T-helper 1 cell treated with Interleukin-12 subunit alpha and Interleukin-12 subunit beta and Interleukin-4 antibody, amounts not matched to agents 30 μg/mL and 1 μg/mL, for 36 hours (primary cell): ENCODE results near the gene MYB.
"Not testable (repeated sequence)": the region's sequence is repeated elsewhere in the genome, so short reads cannot be mapped to it uniquely, and the experiment has no call there.

Source experiments
- H3K27ac Mint-ChIP-seq: one replicate; pipeline ENCODE4 v1.8.0; 2021; ENCODE audit warnings: mild to moderate bottlenecking, mixed read lengths
- H3K27me3 Mint-ChIP-seq: one replicate; pipeline ENCODE4 v1.8.0; 2021; ENCODE audit warnings: low read depth, mixed read lengths
- H3K36me3 Mint-ChIP-seq: one replicate; pipeline ENCODE4 v1.8.0; 2021; ENCODE audit warnings: low read depth, mixed read lengths
- H3K4me1 Mint-ChIP-seq: one replicate; pipeline ENCODE4 v1.8.0; 2021; ENCODE audit warnings: low read depth, mixed read lengths
- H3K4me3 Mint-ChIP-seq: one replicate; pipeline ENCODE4 v1.8.0; 2021; ENCODE audit warnings: mild to moderate bottlenecking, moderate library complexity, mixed read lengths
- H3K9me3 Mint-ChIP-seq: one replicate; pipeline ENCODE4 v1.8.0; 2021; ENCODE audit warnings: mixed read lengths

Gene MYB

DNA sequence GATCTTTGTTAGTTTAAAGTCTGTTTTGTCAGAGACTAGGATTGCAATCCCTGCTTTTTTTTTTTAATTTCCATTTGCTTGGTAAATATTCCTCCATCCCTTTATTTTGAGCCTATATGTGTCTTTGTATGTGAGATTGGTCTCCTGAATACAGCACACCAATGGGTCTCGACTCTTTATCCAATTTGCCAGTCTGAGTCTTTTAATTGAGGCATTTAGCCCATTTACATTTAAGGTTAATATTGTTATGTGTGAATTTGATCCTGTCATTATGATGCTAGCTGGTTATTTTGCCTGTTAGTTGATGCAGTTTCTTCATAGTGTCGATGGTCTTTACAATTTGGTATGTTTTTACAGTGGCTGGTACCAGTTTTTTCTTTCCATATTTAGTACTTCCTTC is 27.0 kb upstream of the MYB start:
- H3K4me1 Mint-ChIP-seq: peaks cover 17% of the 10 kb centered on the region

DNA sequence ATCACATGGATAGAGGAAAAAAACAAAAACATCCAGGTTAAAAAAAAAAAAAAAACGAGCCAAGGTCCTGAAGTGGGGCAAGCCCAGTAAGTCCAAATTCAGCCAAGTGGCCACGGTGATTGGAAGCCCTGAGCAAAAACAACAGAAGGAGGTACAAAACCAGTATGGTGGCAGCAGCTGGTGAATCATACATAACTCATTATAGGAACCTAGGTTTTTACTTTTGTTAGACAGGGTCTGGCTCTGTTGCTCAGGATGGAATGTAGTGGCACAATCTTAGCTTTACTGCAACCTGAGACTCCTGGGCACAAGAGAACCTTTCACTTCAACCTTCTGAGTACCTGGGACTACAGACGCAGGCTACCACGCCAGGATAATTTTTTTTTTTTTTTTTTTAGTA is 22.7 kb upstream of the MYB start:
- H3K4me1 Mint-ChIP-seq: peaks cover 43% of the 10 kb centered on the region
- H3K27me3 Mint-ChIP-seq: no peaks in the 10 kb centered on the region
- no peak overlapping the region for H3K27ac Mint-ChIP-seq
- H3K9me3 Mint-ChIP-seq: peaks cover 14% of the 10 kb centered on the region
- no peak overlapping the region for H3K4me3 Mint-ChIP-seq
- H3K36me3 Mint-ChIP-seq: peaks cover 12% of the 10 kb centered on the region

More for the DNA sequence above, 27.0 kb upstream of the MYB start:
- Mint-ChIP-seq H3K9me3 (peaks cover 29% of the 10 kb centered on the region), H3K36me3 (peaks cover 16% of the 10 kb centered on the region)
- H3K4me3 Mint-ChIP-seq, H3K27ac Mint-ChIP-seq, H3K27me3 Mint-ChIP-seq: not testable (repeated sequence)

GRCh38 chr6:135159531-135159930 is 21.6 kb upstream of the MYB start:
- Mint-ChIP-seq H3K27me3 (no peaks in the 10 kb centered on the region), H3K4me3 (no peak overlapping the region), H3K9me3 (peaks cover 8% of the 10 kb centered on the region), H3K27ac (peak overlapping the region; percentile 26), H3K4me1 (peaks cover 43% of the 10 kb centered on the region), H3K36me3 (peaks cover 5% of the 10 kb centered on the region)

DNA sequence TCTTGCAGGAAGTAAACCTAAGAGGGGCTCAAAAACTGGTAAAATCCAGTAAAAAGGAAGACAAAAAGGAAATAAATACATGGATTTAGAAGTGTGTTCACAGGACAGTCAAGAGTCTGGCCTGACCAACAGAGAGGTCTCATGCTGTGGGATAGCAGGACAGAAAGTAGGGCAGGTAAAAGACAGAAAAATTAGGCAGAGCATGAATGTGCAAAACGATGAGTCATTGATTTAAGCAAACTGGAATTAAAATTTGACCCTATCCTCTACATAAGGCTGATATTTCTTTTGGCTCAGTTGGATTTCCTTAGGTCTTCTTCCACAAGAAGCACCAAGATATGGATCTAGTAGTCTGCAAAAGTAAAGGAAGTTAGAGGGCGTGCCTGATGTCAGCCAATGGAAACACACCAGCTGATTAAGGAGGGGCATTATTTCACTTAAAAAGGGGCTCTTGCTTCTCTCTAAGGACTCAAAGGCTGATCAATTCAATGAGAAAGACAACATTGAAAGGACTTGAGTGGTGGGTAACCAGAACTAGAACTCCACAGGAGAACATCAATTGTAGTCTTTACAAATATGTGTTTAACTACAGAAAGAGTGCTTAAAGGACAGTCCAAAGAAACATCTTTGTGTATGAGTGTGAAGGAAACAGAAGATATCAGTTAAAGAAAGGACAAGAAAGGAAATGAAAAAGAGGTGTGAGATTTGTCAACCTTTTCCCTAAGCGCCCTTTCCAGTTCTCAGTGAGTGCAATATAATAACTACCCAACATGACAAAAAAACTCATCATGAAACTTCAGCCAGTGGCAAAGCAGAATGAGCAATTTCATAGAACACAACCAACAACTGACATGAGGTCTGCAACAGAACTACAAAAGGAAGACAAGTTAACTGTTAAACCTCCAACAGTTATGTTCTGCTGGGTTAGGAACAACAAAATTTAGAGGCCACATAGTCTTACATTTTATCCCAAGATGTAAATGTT is 19.4 kb upstream of the MYB start:
- Mint-ChIP-seq H3K4me1 (peaks cover 54% of the 10 kb centered on the region), H3K27me3 (no peaks in the 10 kb centered on the region), H3K27ac (peak overlapping the region; percentile 94), H3K36me3 (no peaks in the 10 kb centered on the region), H3K4me3 (peak overlapping the region; percentile 51), H3K9me3 (no peaks in the 10 kb centered on the region)

DNA sequence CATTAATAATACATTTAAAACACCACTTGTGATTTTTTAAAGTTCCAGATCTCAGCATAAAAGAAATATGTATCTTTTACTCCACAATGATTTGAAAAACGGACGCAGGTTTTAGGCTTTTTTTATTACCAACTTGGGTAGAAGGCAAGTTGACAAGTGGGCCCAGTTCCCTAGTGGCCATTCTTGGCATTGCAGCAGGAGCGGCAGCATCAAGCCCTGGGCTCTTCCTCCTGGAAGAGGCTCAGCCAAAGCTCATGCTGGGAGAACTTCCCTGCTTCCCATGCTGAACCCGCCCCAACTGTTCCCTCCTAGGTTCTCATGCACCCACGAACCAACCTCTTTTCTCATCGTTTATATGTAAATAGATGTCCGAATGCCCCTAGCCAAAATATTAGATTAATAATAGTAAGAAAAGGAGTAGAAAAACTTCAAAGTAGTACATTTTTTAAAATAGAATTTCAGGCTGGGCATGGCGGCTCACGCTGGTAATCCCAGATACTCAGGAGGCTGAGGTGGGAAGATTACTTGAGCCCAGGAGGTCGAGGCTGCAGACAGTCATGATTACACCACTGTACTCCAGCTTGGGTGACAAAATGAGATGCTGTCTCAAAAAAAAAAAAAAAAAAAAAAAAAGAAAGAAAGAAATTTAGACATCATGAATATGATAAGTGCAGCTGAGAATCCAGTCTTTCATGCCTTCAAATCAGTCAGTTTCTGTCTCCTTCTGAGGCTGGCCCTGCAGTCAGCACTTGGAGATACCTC is 18.2 kb upstream of the MYB start:
- H3K36me3 Mint-ChIP-seq: no peaks in the 10 kb centered on the region
- no peaks in the 10 kb centered on the region for H3K9me3 Mint-ChIP-seq
- peak overlapping the region; percentile 94 for H3K27ac Mint-ChIP-seq
- peak overlapping the region; percentile 55 for H3K4me3 Mint-ChIP-seq
- H3K4me1 Mint-ChIP-seq: peaks cover 52% of the 10 kb centered on the region
- H3K27me3 Mint-ChIP-seq: no peaks in the 10 kb centered on the region

GRCh38 chr6:135163440-135163738 is 17.7 kb upstream of the MYB start:
- Mint-ChIP-seq H3K27me3 (no peaks in the 10 kb centered on the region), H3K27ac (peak overlapping the region; percentile 94), H3K36me3 (no peaks in the 10 kb centered on the region), H3K4me1 (peaks cover 55% of the 10 kb centered on the region), H3K4me3 (peak overlapping the region; percentile 55), H3K9me3 (no peaks in the 10 kb centered on the region)

- not testable (repeated sequence) for H3K4me3 Mint-ChIP-seq, H3K9me3 Mint-ChIP-seq, H3K27me3 Mint-ChIP-seq, H3K36me3 Mint-ChIP-seq
- peaks cover 50% of the 10 kb centered on the region for H3K4me1 Mint-ChIP-seq
- peak overlapping the region; percentile 34 for H3K27ac Mint-ChIP-seq
Measured at GRCh38 chr6:135164387-135164786, 16.7 kb upstream of the MYB start.

DNA sequence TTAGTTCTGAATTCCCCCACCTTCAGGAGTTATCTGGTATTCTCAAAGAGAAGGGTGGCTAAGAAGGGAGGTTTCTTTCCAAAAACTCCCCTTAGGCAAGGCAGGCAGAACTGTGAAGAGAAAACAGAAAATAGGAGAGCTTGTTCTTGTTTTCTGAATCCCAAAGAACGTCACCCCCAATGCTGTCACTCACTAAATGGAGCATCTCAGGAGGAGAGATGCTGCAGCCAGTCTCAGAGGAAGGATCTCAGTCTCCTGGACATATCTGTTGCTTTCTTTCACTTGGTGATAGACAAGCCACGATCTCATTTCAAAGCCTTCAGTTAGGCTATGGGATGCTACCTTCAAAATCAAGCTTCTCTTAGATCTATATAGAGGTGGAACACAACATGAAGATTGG is 16.1 kb upstream of the MYB start:
- Mint-ChIP-seq H3K27me3 (no peaks in the 10 kb centered on the region), H3K27ac (peak overlapping the region; percentile 41), H3K36me3 (no peaks in the 10 kb centered on the region), H3K4me1 (peaks cover 50% of the 10 kb centered on the region), H3K4me3 (no peak overlapping the region), H3K9me3 (no peaks in the 10 kb centered on the region)

DNA sequence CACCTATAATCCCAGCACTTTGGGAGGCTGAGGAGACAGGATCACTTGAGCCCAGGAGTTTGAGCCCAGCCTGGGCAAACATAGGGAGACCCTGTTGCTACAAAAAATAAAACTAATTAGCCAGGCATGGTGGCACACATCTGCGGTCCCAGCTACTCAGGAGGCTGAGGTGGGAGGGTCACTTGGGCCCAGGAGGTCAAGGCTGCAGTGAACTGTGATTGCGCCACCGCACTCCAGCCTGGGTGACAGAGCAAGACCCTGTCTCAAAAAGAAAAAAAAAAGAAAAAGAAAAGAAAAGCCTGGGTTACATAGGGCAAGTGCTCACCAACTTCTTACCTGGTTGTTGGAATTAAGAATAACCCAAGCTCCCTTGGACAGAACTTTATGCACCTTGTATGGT is 14.6 kb upstream of the MYB start:
- Mint-ChIP-seq H3K36me3 (no peaks in the 10 kb centered on the region), H3K27ac (no peak overlapping the region), H3K9me3 (no peaks in the 10 kb centered on the region), H3K4me3 (no peak overlapping the region), H3K27me3 (no peaks in the 10 kb centered on the region), H3K4me1 (peaks cover 47% of the 10 kb centered on the region)

- Mint-ChIP-seq H3K36me3 (no peaks in the 10 kb centered on the region), H3K9me3 (no peaks in the 10 kb centered on the region), H3K4me1 (peaks cover 36% of the 10 kb centered on the region), H3K27ac (no peak overlapping the region), H3K27me3 (no peaks in the 10 kb centered on the region), H3K4me3 (no peak overlapping the region)
Measured at GRCh38 chr6:135167617-135168016, 13.5 kb upstream of the MYB start.

DNA sequence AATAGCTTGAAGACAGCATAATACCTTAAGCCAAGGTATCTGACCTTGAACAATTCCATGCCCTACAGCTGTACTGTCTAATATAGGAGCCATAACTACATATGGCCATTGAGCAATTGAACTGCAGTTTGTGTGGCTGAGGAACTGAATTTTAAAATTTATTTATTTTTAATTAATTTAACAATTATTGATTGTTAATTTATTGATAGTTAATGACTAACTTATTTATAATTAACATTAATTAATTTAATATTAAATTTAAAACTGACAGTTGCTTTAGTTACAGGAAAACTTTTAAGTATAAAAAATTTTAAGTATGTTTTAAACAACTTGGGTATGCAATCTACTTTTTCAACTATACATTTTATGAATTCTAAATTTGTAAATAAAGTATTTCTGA is 12.3 kb upstream of the MYB start:
- Mint-ChIP-seq H3K27ac (no peak overlapping the region), H3K4me3 (no peak overlapping the region), H3K36me3 (no peaks in the 10 kb centered on the region), H3K27me3 (no peaks in the 10 kb centered on the region), H3K4me1 (peaks cover 37% of the 10 kb centered on the region), H3K9me3 (no peaks in the 10 kb centered on the region)

GRCh38 chr6:135170238-135170637 is 10.9 kb upstream of the MYB start:
- Mint-ChIP-seq H3K36me3 (no peaks in the 10 kb centered on the region), H3K4me1 (peaks cover 30% of the 10 kb centered on the region), H3K27me3 (no peaks in the 10 kb centered on the region), H3K4me3 (no peak overlapping the region), H3K27ac (peak overlapping the region; percentile 60), H3K9me3 (no peaks in the 10 kb centered on the region)

GRCh38 chr6:135170849-135171248 is 10.3 kb upstream of the MYB start:
- H3K27me3 Mint-ChIP-seq: no peaks in the 10 kb centered on the region
- no peaks in the 10 kb centered on the region for H3K36me3 Mint-ChIP-seq
- H3K4me3 Mint-ChIP-seq: no peak overlapping the region
- H3K27ac Mint-ChIP-seq: peak overlapping the region; percentile 60
- H3K9me3 Mint-ChIP-seq: no peaks in the 10 kb centered on the region
- peaks cover 25% of the 10 kb centered on the region for H3K4me1 Mint-ChIP-seq

DNA sequence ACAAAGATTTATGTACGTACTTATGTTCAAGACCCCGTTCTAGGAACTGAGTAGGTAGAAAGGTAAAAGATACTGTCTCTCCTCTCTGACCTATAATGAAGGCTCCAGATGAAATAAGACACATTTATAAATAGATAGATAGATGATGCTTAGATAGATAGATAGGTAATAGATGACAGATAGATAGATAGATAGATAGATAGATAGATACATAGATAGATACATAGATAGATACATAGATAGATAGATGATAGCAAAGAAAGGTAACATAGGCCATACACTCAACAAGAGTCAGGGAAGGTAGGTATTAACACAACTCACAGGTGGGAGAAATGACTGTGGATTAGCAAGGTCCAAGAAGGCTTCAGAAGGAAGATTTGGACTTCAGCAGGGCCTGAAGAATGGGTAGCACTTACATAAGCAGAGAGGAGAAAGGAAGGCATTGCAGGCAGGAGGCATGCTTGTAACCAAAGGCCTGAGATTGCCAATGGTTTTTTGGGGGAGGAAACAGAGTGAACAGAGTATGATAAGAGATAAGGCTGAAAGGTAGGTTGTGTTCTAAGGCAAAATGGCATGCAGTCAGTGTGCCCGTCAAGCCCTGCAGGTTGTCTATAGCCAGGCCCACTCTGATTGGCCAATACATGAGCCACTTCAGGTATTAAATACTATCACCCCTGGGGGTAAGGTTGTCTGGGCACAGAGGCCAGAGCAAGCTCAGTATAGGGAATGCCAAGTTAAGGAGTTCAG is 7.7 kb upstream of the MYB start:
- Mint-ChIP-seq H3K27me3 (no peaks in the 10 kb centered on the region), H3K36me3 (no peaks in the 10 kb centered on the region), H3K27ac (no peak overlapping the region), H3K9me3 (no peaks in the 10 kb centered on the region), H3K4me1 (peaks cover 31% of the 10 kb centered on the region), H3K4me3 (no peak overlapping the region)
